GM12878 (cell line): Measurements from ENCODE around the gene DCK. TPM values are rescaled to one million over a fixed set of nuclear protein-coding genes. Genes with fewer than 3 reads are reported as not detected.

Source experiments
- ATAC-seq: fragments of 200-7000 bp; cut with Tn5 transposase; 3 replicates; pipeline ENCODE4 v1.9.1; 2020; ENCODE audit warnings: mild to moderate bottlenecking, moderate library complexity
- BruUV-seq: library from RNA; stranded (reverse); fragments of 400-500 nt; replicated peaks from 2 replicates; lab custom pipeline; 2021; lab: Mats Ljungman, UMichigan
- CTCF ChIA-PET: fragments of 300-600 bp; sonication (Branson Sonifier 250); formaldehyde crosslinking; extraction: SDS; loops from one replicate; lab custom pipeline; 2021; ENCODE audit warnings: inconsistent platforms; lab: Yijun Ruan, JAX
- POLR2A ChIA-PET: fragments of 350-600 bp; formaldehyde crosslinking; extraction: SDS; loops from one replicate; lab custom pipeline; 2021; ENCODE audit warnings: inconsistent platforms; lab: Charles Lee
- RAD21 ChIA-PET: fragments of 300-600 bp; sonication (Branson Sonifier 250); formaldehyde crosslinking; loops from one replicate; lab custom pipeline; 2023; ENCODE audit warnings: antibody characterized with exemption; ENCODE audit not compliant: unreplicated experiment; lab: Charles Lee
- SMC1A ChIA-PET: fragments of 300-600 bp; sonication (Branson Sonifier 250); formaldehyde crosslinking; loops from one replicate; lab custom pipeline; 2023; ENCODE audit not compliant: unreplicated experiment, uncharacterized antibody; lab: Charles Lee
- DNase-seq: peaks from one replicate; pipeline ENCODE4 v3.0.0-alpha.2; 2011; ENCODE audit warnings: low read depth, low spot score
- FAIRE-seq: peaks from 3 replicates; lab custom pipeline; 2011; peaks lifted over from hg19 to GRCh38; lab: Jason Lieb, UNC
- H2AFZ ChIP-seq: 2 replicates; pipeline ENCODE4 v1.6.0; 2011; ENCODE audit warnings: low read depth, low read length, control low read depth; ENCODE audit not compliant: control insufficient read depth
- H3K27ac ChIP-seq: 2 replicates; pipeline ENCODE4 v1.5.1; 2011; ENCODE audit warnings: control low read depth; ENCODE audit not compliant: control insufficient read depth, insufficient read depth
- H3K27me3 ChIP-seq, 2 experiments: replicated peaks in 1 of 2; 2 replicates each; pipeline versions ENCODE4 v1.6.0 to v1.6.1; 2011; ENCODE audit warnings: low read length in 1 of 2; ENCODE audit not compliant: control insufficient read depth in 2 of 2, insufficient read depth in 2 of 2
- H3K36me3 ChIP-seq, 2 experiments: 2 replicates each; pipeline ENCODE4 v1.5.1; 2011; ENCODE audit warnings: low read length in 1 of 2; ENCODE audit not compliant: control insufficient read depth in 2 of 2, insufficient read depth in 2 of 2
- H3K4me1 ChIP-seq: 2 replicates; pipeline ENCODE4 v1.6.1; 2011; ENCODE audit warnings: mild to moderate bottlenecking, low read length, moderate library complexity, mixed read lengths; ENCODE audit not compliant: control insufficient read depth, insufficient read depth
- H3K4me2 ChIP-seq: 2 replicates; pipeline ENCODE4 v1.6.0; 2011; ENCODE audit warnings: control low read depth; ENCODE audit not compliant: control insufficient read depth, insufficient read depth
- H3K4me3 ChIP-seq: fragments of 200-600 bp; sonication (generic); 2 replicates; pipeline ENCODE4 v1.5.1; 2016
- H3K79me2 ChIP-seq: 2 replicates; pipeline ENCODE4 v1.6.0; 2011; ENCODE audit warnings: low read length; ENCODE audit not compliant: control insufficient read depth, insufficient read depth
- H3K9ac ChIP-seq: 2 replicates; pipeline ENCODE4 v1.8.0; 2011; ENCODE audit warnings: low read length, control low read depth, mixed read lengths; ENCODE audit not compliant: control insufficient read depth, insufficient read depth
- H3K9me3 ChIP-seq: replicated peaks from 3 replicates; pipeline ENCODE4 v1.5.1; 2011; ENCODE audit warnings: mild to moderate bottlenecking, low read length; ENCODE audit not compliant: control insufficient read depth, insufficient read depth
- H4K20me1 ChIP-seq: 2 replicates; pipeline ENCODE4 v1.6.0; 2011; ENCODE audit not compliant: control insufficient read depth, insufficient read depth
- IKZF2 ChIP-seq, 2 experiments: fragments of 450-650 bp; IDR thresholded peaks; 2 replicates each; pipeline ENCODE4 v1.6.1; 2017; ENCODE audit warnings: mild to moderate bottlenecking in 2 of 2, moderate library complexity in 2 of 2
- MEF2A ChIP-seq: IDR thresholded peaks from 2 replicates; pipeline ENCODE4 v1.6.1; 2011; ENCODE audit warnings: low read depth, mild to moderate bottlenecking, low read length, moderate library complexity; ENCODE audit not compliant: insufficient read depth
- PAX8 ChIP-seq: fragments of 450-650 bp; IDR thresholded peaks from 2 replicates; pipeline ENCODE4 v1.6.1; 2017; ENCODE audit warnings: mild to moderate bottlenecking, moderate library complexity
- RBBP5 ChIP-seq: fragments of 200-600 bp; sonication (generic); conservative IDR thresholded peaks from 2 replicates; pipeline ENCODE4 v1.6.1; 2016
- TCF3 ChIP-seq: IDR thresholded peaks from 2 replicates; pipeline ENCODE4 v1.6.1; 2012; ENCODE audit warnings: low read depth, mild to moderate bottlenecking, low read length, borderline replicate concordance; ENCODE audit not compliant: insufficient read depth
- WRNIP1 ChIP-seq: IDR thresholded peaks from 2 replicates; pipeline ENCODE4 v1.6.1; 2011; ENCODE audit warnings: low read depth, low read length, improper control_type of control experiment, borderline replicate concordance
- YY1 ChIP-seq: IDR thresholded peaks from 2 replicates; pipeline ENCODE4 v1.6.1; 2011; ENCODE audit warnings: low read depth, mild to moderate bottlenecking, low read length
- ZNF622 ChIP-seq: fragments of 450-650 bp; IDR thresholded peaks from 2 replicates; pipeline ENCODE4 v1.6.1; 2017; ENCODE audit warnings: mild to moderate bottlenecking, inconsistent platforms
- WGBS: methylation state at CpG from one replicate; pipeline ENCODE4 v1.1.6; 2016; ENCODE audit warnings: low lambda C conversion rate; ENCODE audit not compliant: insufficient replicate concordance, insufficient coverage; ENCODE audit errors: missing lambda C conversion rate; 5-methylcytosine and 5-hydroxymethylcytosine counted together
- in situ Hi-C: fragments of 300-500 bp; cut with MboI; formaldehyde crosslinking; loops from 9 replicates; pipeline ENCODE4 v1.14.3; 2018; ENCODE audit warnings: mixed read lengths
- intact Hi-C: fragments of 100-400 bp; cut with micrococcal nuclease; formaldehyde crosslinking; loops from one replicate; pipeline ENCODE4 v1.14.2; 2022; ENCODE audit not compliant: unreplicated experiment
- polyA plus RNA-seq, 11 experiments: library from polyadenylated mRNA; depleted of rRNA in 4 of 11; unstranded in 6 of 11; stranded (reverse) in 5 of 11; fragments of >200 nt; fragmentation: Nextera tagmentation in 4 of 11; fragmentation: Illumina TruSeq in 1 of 11; extraction: Ambion mirVana in 4 of 11; extraction: Trizol in 1 of 11; gene quantifications; 1 replicate in 1 of 11; 2 replicates in 10 of 11; pipeline versions ENCODE4 v1.2.1 to v1.2.3, GENCODE V29; 2011 to 2016; ENCODE audit warnings: inconsistent platforms in 2 of 11, missing spikeins in 2 of 11, low read depth in 1 of 11
- total RNA-seq, 4 experiments: library from RNA; depleted of rRNA in 3 of 4; stranded (reverse); fragments of >200 nt in 3 of 4; fragmentation: Illumina TruSeq in 1 of 4; extraction: Trizol in 1 of 4; gene quantifications; 2 replicates each; pipeline versions ENCODE4 v1.2.1 to v1.2.3, GENCODE V29; 2013 to 2021
- TF ChIP-seq, protein P1 (sequence below): IDR thresholded peaks from 2 replicates; pipeline ENCODE4 v1.6.1; 2011; ENCODE audit warnings: low read depth, mild to moderate bottlenecking, low read length, moderate library complexity, borderline replicate concordance; ENCODE audit errors: extremely low read depth
- TF ChIP-seq, protein P2 (sequence below): IDR thresholded peaks from 2 replicates; pipeline ENCODE4 v1.6.1; 2012; ENCODE audit warnings: low read depth, low read length, improper control_type of control experiment

DCK gene
- total and polyA plus RNA-seq, 10 of the 15 experiments (the other 5 are each of a cell fraction or from before 2014, with no cell fraction given): 20.0 to 69.4 (median 26.2) TPM

DNA sequence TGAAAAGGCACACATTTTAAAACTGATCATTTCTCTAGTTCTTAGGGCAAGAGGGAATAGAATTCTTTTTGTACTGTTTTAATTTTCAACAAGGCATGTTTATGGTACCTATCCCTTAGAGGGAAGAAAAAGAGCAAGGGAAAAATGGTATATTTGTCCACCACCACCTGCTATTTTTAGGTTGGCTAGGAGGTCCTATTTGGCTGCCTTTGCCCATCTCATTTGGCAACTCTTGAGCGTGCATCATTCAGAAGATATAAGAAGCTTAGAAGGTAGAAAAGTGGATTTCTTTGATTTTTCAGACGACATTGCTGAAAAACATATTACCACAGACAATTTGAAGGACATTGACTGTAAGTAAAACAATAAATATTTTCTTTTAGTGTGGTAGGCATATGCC, 69.0 kb downstream of the DCK start:
- Histone ChIP-seq H4K20me1 (no peaks in the 10 kb centered on the region), H3K9ac (no peak overlapping the region), H3K27ac (no peak overlapping the region), H3K36me3 (no peaks in the 10 kb centered on the region), H3K9me3 (no peaks in the 10 kb centered on the region), H3K4me2 (no peak overlapping the region), H3K4me1 (no peaks in the 10 kb centered on the region), H2AFZ (no peak overlapping the region), H3K4me3 (no peak overlapping the region), H3K79me2 (no peaks in the 10 kb centered on the region), H3K27me3 (no peaks in the 10 kb centered on the region)
- CTCF ChIA-PET: no interaction called here
- TF ChIP-seq YY1 (no peak), RBBP5 (no peak), TCF3 (no peak), MEF2A (no peak), IKZF2 (IDR thresholded peaks at IDR 0.05) (no peak), ZNF622 (no peak), WRNIP1 (no peak), PAX8 (no peak)
- TF ChIP-seq, protein P1, sequence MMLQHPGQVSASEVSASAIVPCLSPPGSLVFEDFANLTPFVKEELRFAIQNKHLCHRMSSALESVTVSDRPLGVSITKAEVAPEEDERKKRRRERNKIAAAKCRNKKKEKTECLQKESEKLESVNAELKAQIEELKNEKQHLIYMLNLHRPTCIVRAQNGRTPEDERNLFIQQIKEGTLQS: no peak
- TF ChIP-seq, protein P2, sequence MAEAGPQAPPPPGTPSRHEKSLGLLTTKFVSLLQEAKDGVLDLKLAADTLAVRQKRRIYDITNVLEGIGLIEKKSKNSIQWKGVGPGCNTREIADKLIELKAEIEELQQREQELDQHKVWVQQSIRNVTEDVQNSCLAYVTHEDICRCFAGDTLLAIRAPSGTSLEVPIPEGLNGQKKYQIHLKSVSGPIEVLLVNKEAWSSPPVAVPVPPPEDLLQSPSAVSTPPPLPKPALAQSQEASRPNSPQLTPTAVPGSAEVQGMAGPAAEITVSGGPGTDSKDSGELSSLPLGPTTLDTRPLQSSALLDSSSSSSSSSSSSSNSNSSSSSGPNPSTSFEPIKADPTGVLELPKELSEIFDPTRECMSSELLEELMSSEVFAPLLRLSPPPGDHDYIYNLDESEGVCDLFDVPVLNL: no peak
- POLR2A ChIA-PET: no interaction called here
- no peak for ATAC-seq
- 15% methylated on average over 2 of the region's 2 CpGs for WGBS
- RAD21 ChIA-PET: no interaction called here
- in situ Hi-C loops: no loop called here
- FAIRE-seq: no peak
- no TSS peak for BruUV-seq
- SMC1A ChIA-PET: no interaction called here
- no peak for DNase-seq
- intact Hi-C loops: no loop called here
